ENCODE results near the gene MRPS22. TPM values are rescaled to one million over a fixed set of nuclear protein-coding genes. Genes with fewer than 3 reads are reported as not detected.

MRPS22 gene
- total RNA-seq, 2 experiments from 2014 or later = 39.6 to 42.6 TPM

DNA sequence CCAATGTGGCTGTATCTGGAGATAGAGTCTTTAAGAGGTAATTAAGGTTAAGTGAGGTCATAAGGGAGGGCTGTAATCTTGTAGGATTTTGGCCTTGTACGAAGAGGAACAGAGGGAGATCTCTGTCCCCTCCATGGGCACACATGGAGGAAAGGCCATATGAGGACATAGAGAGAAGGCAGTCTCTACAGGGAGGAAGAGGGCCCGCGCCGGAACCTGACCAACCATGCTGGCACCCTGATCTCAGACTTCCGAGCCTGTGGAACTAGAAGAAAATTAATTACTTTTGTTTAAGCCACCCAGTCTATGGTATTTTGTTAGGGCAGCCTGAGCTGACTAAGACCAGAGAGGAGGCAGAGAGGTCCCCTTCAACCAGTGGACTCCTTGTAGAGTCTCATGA is 17.7 kb upstream of the MRPS22 start:
- Histone ChIP-seq H3K27me3 (ENCODE audit: control insufficient read depth in 1 of 2, insufficient read depth in 2 of 2, low read length in 2 of 2) (peaks cover 4 to 10% of the 10 kb centered on the region in 2 experiments), H3K9me3 (ENCODE audit: control insufficient read depth in 1 of 2, insufficient read depth in 1 of 2, low read length in 2 of 2) (no peaks in the 10 kb centered on the region), H3K4me1 (ENCODE audit: insufficient read depth, low read length) (peaks cover 9% of the 10 kb centered on the region), H3K4me3 (ENCODE audit: low read length) (no peak overlapping the region), H3K36me3 (ENCODE audit: insufficient read depth, low read length) (no peaks in the 10 kb centered on the region), H3K27ac (ENCODE audit: low read depth in 1 of 2, low read length in 2 of 2) (no peak overlapping the region)
- DNase-seq (no peak), ATAC-seq (ENCODE audit: poor library complexity) (no peak)
- H3K27ac Mint-ChIP-seq = no peak overlapping the region
- H3K9me3 Mint-ChIP-seq = no peaks in the 10 kb centered on the region
- TF ChIP-seq, protein P1, sequence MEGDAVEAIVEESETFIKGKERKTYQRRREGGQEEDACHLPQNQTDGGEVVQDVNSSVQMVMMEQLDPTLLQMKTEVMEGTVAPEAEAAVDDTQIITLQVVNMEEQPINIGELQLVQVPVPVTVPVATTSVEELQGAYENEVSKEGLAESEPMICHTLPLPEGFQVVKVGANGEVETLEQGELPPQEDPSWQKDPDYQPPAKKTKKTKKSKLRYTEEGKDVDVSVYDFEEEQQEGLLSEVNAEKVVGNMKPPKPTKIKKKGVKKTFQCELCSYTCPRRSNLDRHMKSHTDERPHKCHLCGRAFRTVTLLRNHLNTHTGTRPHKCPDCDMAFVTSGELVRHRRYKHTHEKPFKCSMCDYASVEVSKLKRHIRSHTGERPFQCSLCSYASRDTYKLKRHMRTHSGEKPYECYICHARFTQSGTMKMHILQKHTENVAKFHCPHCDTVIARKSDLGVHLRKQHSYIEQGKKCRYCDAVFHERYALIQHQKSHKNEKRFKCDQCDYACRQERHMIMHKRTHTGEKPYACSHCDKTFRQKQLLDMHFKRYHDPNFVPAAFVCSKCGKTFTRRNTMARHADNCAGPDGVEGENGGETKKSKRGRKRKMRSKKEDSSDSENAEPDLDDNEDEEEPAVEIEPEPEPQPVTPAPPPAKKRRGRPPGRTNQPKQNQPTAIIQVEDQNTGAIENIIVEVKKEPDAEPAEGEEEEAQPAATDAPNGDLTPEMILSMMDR (IDR thresholded peaks at IDR 0.05) = no peak
- peaks cover 17% of the 10 kb centered on the region for H3K4me1 Mint-ChIP-seq (ENCODE audit: low read depth)
- H3K36me3 Mint-ChIP-seq (ENCODE audit: low read depth) = no peaks in the 10 kb centered on the region
- H3K4me3 Mint-ChIP-seq = no peak overlapping the region
- intact Hi-C loops (cut with DNase I, micrococcal nuclease) = loop anchor here in 1 of 2 experiments (10.0 kb wide), 1 partner anchor 631 kb away; no protein-coding TSS in a partner anchor
- ChIA-PET CTCF (interaction anchor here (1.7 kb wide), 1 partner anchor 390 kb away, joined by 4 read pairs; no protein-coding TSS in a partner anchor), POLR2A (no interaction called here)
- peaks cover 15% of the 10 kb centered on the region for H3K27me3 Mint-ChIP-seq

DNA sequence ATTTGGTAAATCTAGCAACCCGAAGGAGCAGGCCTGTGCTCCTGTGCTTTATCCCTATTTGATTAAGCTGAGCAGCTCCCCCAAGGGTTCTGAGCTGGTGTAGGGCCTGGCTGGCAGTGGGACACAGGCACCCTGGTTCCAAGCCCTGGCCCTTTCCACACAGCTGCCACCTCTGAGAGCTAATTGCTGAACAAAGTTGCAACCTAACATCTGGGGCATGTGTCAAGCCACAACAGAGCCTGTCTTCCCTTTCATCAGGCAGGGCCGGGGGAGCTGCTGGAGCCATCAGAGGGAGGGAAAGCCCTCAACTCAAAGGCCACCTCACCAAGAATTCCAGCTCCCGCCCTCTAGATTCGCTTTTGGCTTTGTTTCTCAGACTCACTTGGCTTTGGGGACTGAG is 17.1 kb upstream of the MRPS22 start:
- ChIA-PET POLR2A (no interaction called here), CTCF (interaction anchor here (1.7 kb wide), 1 partner anchor 391 kb away, joined by 4 read pairs; no protein-coding TSS in a partner anchor)
- no peaks in the 10 kb centered on the region for H3K9me3 ChIP-seq (ENCODE audit: control insufficient read depth in 1 of 2, insufficient read depth in 1 of 2, low read length in 2 of 2)
- peaks cover 9 to 10% of the 10 kb centered on the region in 2 experiments for H3K27me3 ChIP-seq (ENCODE audit: control insufficient read depth in 1 of 2, insufficient read depth in 2 of 2, low read length in 2 of 2)
- H3K4me1 Mint-ChIP-seq (ENCODE audit: low read depth) = peaks cover 17% of the 10 kb centered on the region
- peaks cover 9% of the 10 kb centered on the region for H3K4me1 ChIP-seq (ENCODE audit: insufficient read depth, low read length)
- no peak overlapping the region for H3K4me3 Mint-ChIP-seq
- H3K36me3 Mint-ChIP-seq (ENCODE audit: low read depth) = no peaks in the 10 kb centered on the region
- H3K27ac Mint-ChIP-seq = no peak overlapping the region
- no peak overlapping the region for H3K27ac ChIP-seq (ENCODE audit: low read depth in 1 of 2, low read length in 2 of 2)
- TF ChIP-seq, protein P1 (IDR thresholded peaks at IDR 0.05) = no peak
- H3K4me3 ChIP-seq (ENCODE audit: low read length) = no peak overlapping the region
- ATAC-seq (ENCODE audit: poor library complexity) (no peak), DNase-seq (no peak)
- H3K27me3 Mint-ChIP-seq = peaks cover 19% of the 10 kb centered on the region
- no peaks in the 10 kb centered on the region for H3K36me3 ChIP-seq (ENCODE audit: insufficient read depth, low read length)
- intact Hi-C loops (cut with DNase I, micrococcal nuclease) = loop anchor here in 1 of 2 experiments (10.0 kb wide), 1 partner anchor 632 kb away; no protein-coding TSS in a partner anchor
- H3K9me3 Mint-ChIP-seq = no peaks in the 10 kb centered on the region

DNA sequence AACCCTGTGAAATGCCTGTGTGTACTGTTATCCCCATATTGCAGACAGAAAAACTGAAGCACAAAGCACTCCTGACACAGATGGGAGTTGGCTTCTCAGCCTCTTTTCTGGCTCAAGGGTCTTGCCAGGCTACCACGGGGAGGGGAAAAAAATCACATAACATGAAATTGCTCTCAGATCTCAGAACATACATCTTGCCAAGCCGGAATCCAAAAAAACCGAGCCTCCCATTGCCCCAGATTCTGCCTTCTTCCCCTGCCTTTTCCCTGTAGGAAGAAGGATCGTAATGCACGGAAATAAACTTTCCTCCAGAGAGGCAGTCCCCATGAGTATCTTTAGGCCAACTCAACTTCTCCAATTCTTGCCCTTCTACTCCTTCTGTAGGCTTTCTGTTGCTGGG is 16.6 kb upstream of the MRPS22 start:
- Histone ChIP-seq H3K36me3 (ENCODE audit: insufficient read depth, low read length) (no peaks in the 10 kb centered on the region), H3K4me3 (ENCODE audit: low read length) (no peak overlapping the region), H3K27ac (ENCODE audit: low read depth in 1 of 2, low read length in 2 of 2) (no peak overlapping the region), H3K9me3 (ENCODE audit: control insufficient read depth in 1 of 2, insufficient read depth in 1 of 2, low read length in 2 of 2) (no peaks in the 10 kb centered on the region), H3K4me1 (ENCODE audit: insufficient read depth, low read length) (peaks cover 9% of the 10 kb centered on the region), H3K27me3 (ENCODE audit: control insufficient read depth in 1 of 2, insufficient read depth in 2 of 2, low read length in 2 of 2) (peaks cover 10 to 13% of the 10 kb centered on the region in 2 experiments)
- H3K4me1 Mint-ChIP-seq (ENCODE audit: low read depth) = peaks cover 17% of the 10 kb centered on the region
- no peaks in the 10 kb centered on the region for H3K36me3 Mint-ChIP-seq (ENCODE audit: low read depth)
- H3K4me3 Mint-ChIP-seq = no peak overlapping the region
- no peaks in the 10 kb centered on the region for H3K9me3 Mint-ChIP-seq
- intact Hi-C loops (cut with DNase I, micrococcal nuclease) = loop anchor here in 1 of 2 experiments (10.0 kb wide), 1 partner anchor 632 kb away; no protein-coding TSS in a partner anchor
- DNase-seq = no peak
- ChIA-PET POLR2A (no interaction called here), CTCF (interaction anchor here (1.7 kb wide), 1 partner anchor 391 kb away, joined by 4 read pairs; no protein-coding TSS in a partner anchor)
- H3K27me3 Mint-ChIP-seq = peaks cover 25% of the 10 kb centered on the region
- ATAC-seq (ENCODE audit: poor library complexity) = no peak
- TF ChIP-seq, protein P1 (IDR thresholded peaks at IDR 0.05) = no peak
- no peak overlapping the region for H3K27ac Mint-ChIP-seq

Measured in CD4-positive, alpha-beta T cell (primary cell).